SJSA1 (cell line): Measurements from ENCODE around the gene BACE1-AS. TPM values are rescaled to one million over a fixed set of nuclear protein-coding genes. Genes with fewer than 3 reads are reported as not detected.
"Not testable (repeated sequence)": the region's sequence is repeated elsewhere in the genome, so short reads cannot be mapped to it uniquely, and the experiment has no call there.

Experiments
- DNase-seq, 2 experiments: peaks; one replicate each; pipeline ENCODE4 v3.0.0-alpha.2; 2015 to 2020; ENCODE audit warnings: low spot score in 2 of 2, low read depth in 1 of 2
- H3K27ac ChIP-seq: fragments of 250-450 bp; sonication (Bioruptor Pico); 2 replicates; pipeline ENCODE4 v1.5.1; 2020; ENCODE audit warnings: mild to moderate bottlenecking, moderate library complexity
- H3K27me3 ChIP-seq: fragments of 250-450 bp; sonication (Bioruptor Pico); replicated peaks from 2 replicates; pipeline ENCODE4 v1.5.1; 2020; ENCODE audit warnings: mild to moderate bottlenecking, moderate library complexity
- H3K36me3 ChIP-seq: fragments of 250-450 bp; sonication (Bioruptor Pico); 2 replicates; pipeline ENCODE4 v1.5.1; 2020; ENCODE audit warnings: mild to moderate bottlenecking
- H3K4me1 ChIP-seq: fragments of 250-450 bp; sonication (Bioruptor Pico); replicated peaks from 2 replicates; pipeline ENCODE4 v1.6.1; 2021; ENCODE audit warnings: mild to moderate bottlenecking
- H3K4me3 ChIP-seq: fragments of 250-450 bp; sonication (Bioruptor Pico); 2 replicates; pipeline ENCODE4 v1.5.1; 2020; ENCODE audit warnings: mild to moderate bottlenecking
- H3K9me3 ChIP-seq: fragments of 250-450 bp; sonication (Bioruptor Pico); replicated peaks from 2 replicates; pipeline ENCODE4 v1.5.1; 2020; ENCODE audit warnings: mild to moderate bottlenecking
- total RNA-seq: library from RNA; depleted of rRNA; stranded (reverse); fragments of >200 nt; shearing (Covaris generic); gene quantifications from 2 replicates; pipeline ENCODE4 v1.2.3, GENCODE V29; 2014; rRNA removed

The BACE1-AS gene
- 0.92 and 1.8 TPM in 2 replicates for total RNA-seq

- Histone ChIP-seq H3K36me3 (peaks cover 10% of the 10 kb centered on the region), H3K9me3 (no peaks in the 10 kb centered on the region), H3K4me3 (no peak within 1 kb of the TSS), H3K27me3 (no peaks in the 10 kb centered on the region), H3K4me1 (no peaks in the 10 kb centered on the region), H3K27ac (no peak within 1 kb of the TSS)
- no peak for DNase-seq
Observed at GRCh38 chr11:117290809-117291396, at the start of gene BACE1-AS. Gene BACE1-AS (plus strand): TSS chr11:117291346.

GRCh38 chr11:117248341-117248740 is 42.8 kb upstream of the BACE1-AS start:
- H3K4me1 ChIP-seq: no peaks in the 10 kb centered on the region
- no peak overlapping the region for H3K27ac ChIP-seq
- 0 out of 2 replicates have a peak, but pooled peaks cover 2% of the 10 kb centered on the region for H3K36me3 ChIP-seq
- no peaks in the 10 kb centered on the region for H3K9me3 ChIP-seq
- H3K4me3 ChIP-seq: no peak overlapping the region
- no peaks in the 10 kb centered on the region for H3K27me3 ChIP-seq
- no peak for DNase-seq

GRCh38 chr11:117249571-117249970 is 41.6 kb upstream of the BACE1-AS start:
- Histone ChIP-seq H3K36me3 (0 out of 2 replicates have a peak, but pooled peaks cover 2% of the 10 kb centered on the region), H3K4me3 (no peak overlapping the region)

GRCh38 chr11:117251506-117251905 is 39.6 kb upstream of the BACE1-AS start:
- H3K9me3 ChIP-seq: no peaks in the 10 kb centered on the region
- no peak for DNase-seq

More at GRCh38 chr11:117249571-117249970, 41.6 kb upstream of the BACE1-AS start:
- no peaks in the 10 kb centered on the region for H3K9me3 ChIP-seq
- no peaks in the 10 kb centered on the region for H3K4me1 ChIP-seq
- no peaks in the 10 kb centered on the region for H3K27me3 ChIP-seq
- no peak for DNase-seq
- H3K27ac ChIP-seq: no peak overlapping the region

GRCh38 chr11:117255966-117256365 is 35.2 kb upstream of the BACE1-AS start:
- Histone ChIP-seq H3K4me3 (no peak overlapping the region), H3K27ac (no peak overlapping the region), H3K4me1 (peaks cover 21% of the 10 kb centered on the region)

More at GRCh38 chr11:117251506-117251905, 39.6 kb upstream of the BACE1-AS start:
- Histone ChIP-seq H3K27me3 (no peaks in the 10 kb centered on the region), H3K4me3 (no peak overlapping the region), H3K27ac (no peak overlapping the region), H3K4me1 (peaks cover 2% of the 10 kb centered on the region), H3K36me3 (0 out of 2 replicates have a peak, but pooled peaks cover 2% of the 10 kb centered on the region)

GRCh38 chr11:117256573-117256972 is 34.6 kb upstream of the BACE1-AS start:
- Histone ChIP-seq H3K4me3 (no peak overlapping the region), H3K36me3 (no peaks in the 10 kb centered on the region)
- DNase-seq: no peak

More at GRCh38 chr11:117255966-117256365, 35.2 kb upstream of the BACE1-AS start:
- no peaks in the 10 kb centered on the region for H3K27me3 ChIP-seq
- DNase-seq: no peak
- no peaks in the 10 kb centered on the region for H3K36me3 ChIP-seq
- H3K9me3 ChIP-seq: no peaks in the 10 kb centered on the region

GRCh38 chr11:117258576-117258975 is 32.6 kb upstream of the BACE1-AS start:
- DNase-seq: no peak
- Histone ChIP-seq H3K27me3 (no peaks in the 10 kb centered on the region), H3K4me1 (peaks cover 21% of the 10 kb centered on the region), H3K27ac (peak overlapping the region; percentile 64; the same call in 1 of the 2 replicates), H3K36me3 (no peaks in the 10 kb centered on the region), H3K9me3 (no peaks in the 10 kb centered on the region), H3K4me3 (no peak overlapping the region)

More at GRCh38 chr11:117256573-117256972, 34.6 kb upstream of the BACE1-AS start:
- Histone ChIP-seq H3K27me3 (no peaks in the 10 kb centered on the region), H3K4me1 (peaks cover 21% of the 10 kb centered on the region), H3K9me3 (no peaks in the 10 kb centered on the region), H3K27ac (no peak overlapping the region)

GRCh38 chr11:117259417-117259816 is 31.7 kb upstream of the BACE1-AS start:
- no peaks in the 10 kb centered on the region for H3K9me3 ChIP-seq
- H3K27ac ChIP-seq: peak overlapping the region; percentile 64
- no peak overlapping the region for H3K4me3 ChIP-seq
- H3K27me3 ChIP-seq: no peaks in the 10 kb centered on the region
- peaks cover 21% of the 10 kb centered on the region for H3K4me1 ChIP-seq
- H3K36me3 ChIP-seq: no peaks in the 10 kb centered on the region
- DNase-seq: peak in 1 of 2 experiments; percentile 57

GRCh38 chr11:117264624-117265323 is 26.4 kb upstream of the BACE1-AS start:
- H3K4me1 ChIP-seq, H3K27ac ChIP-seq, H3K27me3 ChIP-seq, H3K36me3 ChIP-seq, H3K9me3 ChIP-seq, DNase-seq, H3K4me3 ChIP-seq: not testable (repeated sequence)

- no peaks in the 10 kb centered on the region for H3K9me3 ChIP-seq
- H3K27ac ChIP-seq: no peak overlapping the region
- no peak overlapping the region for H3K4me3 ChIP-seq
Observed at GRCh38 chr11:117265745-117266144, 25.4 kb upstream of the BACE1-AS start.

GRCh38 chr11:117269856-117270255 is 21.3 kb upstream of the BACE1-AS start:
- Histone ChIP-seq H3K36me3 (no peaks in the 10 kb centered on the region), H3K27ac (no peak overlapping the region), H3K9me3 (no peaks in the 10 kb centered on the region), H3K4me1 (peaks cover 16% of the 10 kb centered on the region), H3K27me3 (no peaks in the 10 kb centered on the region), H3K4me3 (no peak overlapping the region)
- DNase-seq: no peak

More at GRCh38 chr11:117265745-117266144, 25.4 kb upstream of the BACE1-AS start:
- no peak for DNase-seq
- Histone ChIP-seq H3K27me3 (no peaks in the 10 kb centered on the region), H3K4me1 (peaks cover 3% of the 10 kb centered on the region; the same call in 1 of the 2 replicates), H3K36me3 (no peaks in the 10 kb centered on the region)

- peaks cover 29% of the 10 kb centered on the region for H3K4me1 ChIP-seq
- no peak for DNase-seq
- H3K27me3 ChIP-seq: no peaks in the 10 kb centered on the region
- H3K36me3 ChIP-seq: no peaks in the 10 kb centered on the region
- H3K27ac ChIP-seq: no peak overlapping the region
- no peaks in the 10 kb centered on the region for H3K9me3 ChIP-seq
- H3K4me3 ChIP-seq: no peak overlapping the region
Observed at GRCh38 chr11:117271208-117271607, 19.9 kb upstream of the BACE1-AS start.

- not testable (repeated sequence) for H3K9me3 ChIP-seq, H3K27me3 ChIP-seq, DNase-seq, H3K36me3 ChIP-seq, H3K27ac ChIP-seq, H3K4me3 ChIP-seq
- peaks cover 32% of the 10 kb centered on the region for H3K4me1 ChIP-seq
Observed at GRCh38 chr11:117272175-117272574, 19.0 kb upstream of the BACE1-AS start.
